ENCODE results near the gene APRT.

APRT gene

GRCh38 chr16:88835383-88835782, 23.7 kb upstream of the APRT start:
- no peak for TF ChIP-seq CTCF (IDR thresholded peaks at IDR 0.05; ENCODE audit: extremely low read depth, missing control alignments)
- no peak for DNase-seq (ENCODE audit: low spot score)

- TF ChIP-seq CTCF (IDR thresholded peaks at IDR 0.05; ENCODE audit: extremely low read depth, missing control alignments), result no peak
- no peak for DNase-seq (ENCODE audit: low spot score)
These were observed 22.9 kb upstream of the APRT start for GRCh38 chr16:88834670-88835069.

GRCh38 chr16:88833086-88833485, 21.4 kb upstream of the APRT start:
- TF ChIP-seq CTCF (IDR thresholded peaks at IDR 0.05; ENCODE audit: extremely low read depth, missing control alignments), result no peak
- no peak for DNase-seq (ENCODE audit: low spot score)

GRCh38 chr16:88831838-88832237, 20.1 kb upstream of the APRT start:
- no peak for TF ChIP-seq CTCF (IDR thresholded peaks at IDR 0.05; ENCODE audit: extremely low read depth, missing control alignments)
- DNase-seq (ENCODE audit: low spot score), result no peak

- no peak for TF ChIP-seq CTCF (IDR thresholded peaks at IDR 0.05; ENCODE audit: extremely low read depth, missing control alignments)
- no peak for DNase-seq (ENCODE audit: low spot score)
These were observed 19.1 kb upstream of the APRT start for GRCh38 chr16:88830783-88831182.

GRCh38 chr16:88830258-88830657, 18.5 kb upstream of the APRT start:
- DNase-seq (ENCODE audit: low spot score), result no peak
- no peak for TF ChIP-seq CTCF (IDR thresholded peaks at IDR 0.05; ENCODE audit: extremely low read depth, missing control alignments)

- DNase-seq (ENCODE audit: low spot score), result no peak
- TF ChIP-seq CTCF (IDR thresholded peaks at IDR 0.05; ENCODE audit: extremely low read depth, missing control alignments), result no peak
These were observed 17.0 kb upstream of the APRT start for GRCh38 chr16:88828711-88829110.

Data from GM20000 (cell line).